Endothelial cell of umbilical vein (primary cell): ENCODE results near the gene MAGEB17.

Experiments
- EZH2 ChIP-seq: IDR thresholded peaks from 2 replicates; pipeline ENCODE4 v1.6.1; 2012; ENCODE audit warnings: borderline replicate concordance, low read depth, mild to moderate bottlenecking, moderate library complexity, low read length, inconsistent platforms; ENCODE audit not compliant: severe bottlenecking
- JUN ChIP-seq: IDR thresholded peaks from 2 replicates; pipeline ENCODE4 v1.6.1; 2011; ENCODE audit warnings: borderline replicate concordance, low read depth; ENCODE audit not compliant: insufficient read length, insufficient read depth
- POLR2A ChIP-seq: IDR thresholded peaks from 2 replicates; pipeline ENCODE4 v1.6.1; 2012; ENCODE audit warnings: low read depth, mild to moderate bottlenecking, control low read depth, low read length
- POLR2AphosphoS5 ChIP-seq: IDR thresholded peaks from 2 replicates; pipeline ENCODE4 v1.6.1; 2012; ENCODE audit warnings: low read depth, mild to moderate bottlenecking, control low read depth, low read length, moderate library complexity; ENCODE audit not compliant: insufficient read depth
- TF ChIP-seq, protein P1 (sequence below), 2 donors: IDR thresholded peaks; 1 replicate in 1 of 2; 2 replicates in 1 of 2; pipeline ENCODE4 v1.5.1; 2011; ENCODE audit warnings: low read length in 2 of 2, mild to moderate bottlenecking in 2 of 2, moderate library complexity in 2 of 2, control low read depth in 1 of 2, inconsistent platforms in 1 of 2, low read depth in 1 of 2; ENCODE audit not compliant: insufficient read depth in 1 of 2; ENCODE audit errors: extremely low read depth in 1 of 2
- TF ChIP-seq, protein P2 (sequence below): IDR thresholded peaks from 2 replicates; pipeline ENCODE4 v1.6.1; 2011; ENCODE audit not compliant: insufficient read depth, insufficient read length

DNA sequence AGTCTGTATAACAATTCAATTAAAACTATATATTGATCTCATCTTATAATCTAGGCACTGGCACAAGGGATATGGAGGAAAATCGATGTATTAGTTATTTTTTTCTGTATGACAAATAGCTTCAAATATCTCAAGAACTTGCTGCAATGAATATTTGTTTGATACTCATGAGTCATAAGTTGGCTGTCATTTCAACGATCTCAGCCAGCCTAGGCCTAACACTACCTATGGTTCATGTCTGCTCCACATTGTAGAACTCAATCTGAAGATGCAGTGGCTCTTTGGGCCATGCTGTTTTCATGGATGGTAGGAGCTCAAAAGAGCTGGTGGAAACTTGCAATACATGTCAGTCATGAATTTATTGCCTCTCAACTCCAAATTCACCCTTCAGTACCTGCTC, 44.7 kb downstream of the MAGEB17 start:
- TF ChIP-seq, protein P1, sequence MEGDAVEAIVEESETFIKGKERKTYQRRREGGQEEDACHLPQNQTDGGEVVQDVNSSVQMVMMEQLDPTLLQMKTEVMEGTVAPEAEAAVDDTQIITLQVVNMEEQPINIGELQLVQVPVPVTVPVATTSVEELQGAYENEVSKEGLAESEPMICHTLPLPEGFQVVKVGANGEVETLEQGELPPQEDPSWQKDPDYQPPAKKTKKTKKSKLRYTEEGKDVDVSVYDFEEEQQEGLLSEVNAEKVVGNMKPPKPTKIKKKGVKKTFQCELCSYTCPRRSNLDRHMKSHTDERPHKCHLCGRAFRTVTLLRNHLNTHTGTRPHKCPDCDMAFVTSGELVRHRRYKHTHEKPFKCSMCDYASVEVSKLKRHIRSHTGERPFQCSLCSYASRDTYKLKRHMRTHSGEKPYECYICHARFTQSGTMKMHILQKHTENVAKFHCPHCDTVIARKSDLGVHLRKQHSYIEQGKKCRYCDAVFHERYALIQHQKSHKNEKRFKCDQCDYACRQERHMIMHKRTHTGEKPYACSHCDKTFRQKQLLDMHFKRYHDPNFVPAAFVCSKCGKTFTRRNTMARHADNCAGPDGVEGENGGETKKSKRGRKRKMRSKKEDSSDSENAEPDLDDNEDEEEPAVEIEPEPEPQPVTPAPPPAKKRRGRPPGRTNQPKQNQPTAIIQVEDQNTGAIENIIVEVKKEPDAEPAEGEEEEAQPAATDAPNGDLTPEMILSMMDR (IDR thresholded peaks at IDR 0.05; ENCODE audit: extremely low read depth in 1 of 2, insufficient read depth in 1 of 2, low read depth in 1 of 2, low read length in 2 of 2), result no peak
- TF ChIP-seq POLR2A, result no peak
- no peak for TF ChIP-seq POLR2AphosphoS5
- TF ChIP-seq EZH2, result no peak
- no peak for TF ChIP-seq JUN
- TF ChIP-seq, protein P2, sequence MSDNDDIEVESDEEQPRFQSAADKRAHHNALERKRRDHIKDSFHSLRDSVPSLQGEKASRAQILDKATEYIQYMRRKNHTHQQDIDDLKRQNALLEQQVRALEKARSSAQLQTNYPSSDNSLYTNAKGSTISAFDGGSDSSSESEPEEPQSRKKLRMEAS, result no peak
